Endodermal cell (in vitro differentiated cells): ENCODE data around the gene FLYWCH1. TPM values are rescaled to one million over a fixed set of nuclear protein-coding genes. Genes with fewer than 3 reads are reported as not detected.
"Not testable (repeated sequence)": the region's sequence is repeated elsewhere in the genome, so short reads cannot be mapped to it uniquely, and the experiment has no call there.

Source experiments
- DNase-seq: peaks from one replicate; pipeline ENCODE4 v3.0.0-alpha.2; 2017
- H3K27ac ChIP-seq: 2 replicates; pipeline ENCODE4 v1.5.1; 2013; ENCODE audit warnings: mild to moderate bottlenecking, low read depth, low read length, moderate library complexity
- H3K27me3 ChIP-seq: 2 replicates; pipeline ENCODE4 v1.6.1; 2013; ENCODE audit warnings: mild to moderate bottlenecking, low read length, moderate library complexity; ENCODE audit not compliant: insufficient read depth, control insufficient read depth, poor library complexity, severe bottlenecking
- H3K36me3 ChIP-seq: 2 replicates; pipeline ENCODE4 v1.7.0; 2013; ENCODE audit warnings: mild to moderate bottlenecking, low read length, moderate library complexity; ENCODE audit not compliant: control insufficient read depth, insufficient read depth
- H3K4me1 ChIP-seq: one replicate; pipeline ENCODE4 v1.7.0; 2013; ENCODE audit warnings: low read length; ENCODE audit not compliant: control insufficient read depth, insufficient read depth
- H3K4me3 ChIP-seq: 2 replicates; pipeline ENCODE4 v1.5.1; 2013; ENCODE audit warnings: mild to moderate bottlenecking, low read length, moderate library complexity
- H3K9ac ChIP-seq: 2 replicates; pipeline ENCODE4 v1.6.1; 2013; ENCODE audit warnings: mild to moderate bottlenecking, low read length, moderate library complexity; ENCODE audit not compliant: poor library complexity, severe bottlenecking; ENCODE audit errors: extremely low read depth
- H3K9me3 ChIP-seq: 2 replicates; pipeline ENCODE4 v1.6.1; 2013; ENCODE audit warnings: mild to moderate bottlenecking, low read length, moderate library complexity; ENCODE audit not compliant: control insufficient read depth
- H3K27ac Mint-ChIP-seq: 2 replicates; pipeline ENCODE4 v1.8.0; 2020; ENCODE audit warnings: mixed read lengths
- H3K27me3 Mint-ChIP-seq: 2 replicates; pipeline ENCODE4 v1.8.0; 2021; ENCODE audit warnings: mild to moderate bottlenecking, mixed read lengths; ENCODE audit not compliant: insufficient read depth
- H3K36me3 Mint-ChIP-seq: 2 replicates; pipeline ENCODE4 v1.8.0; 2020; ENCODE audit warnings: low read depth, mixed read lengths
- H3K4me1 Mint-ChIP-seq: 2 replicates; pipeline ENCODE4 v1.8.0; 2020; ENCODE audit warnings: mixed read lengths
- H3K4me3 Mint-ChIP-seq: 2 replicates; pipeline ENCODE4 v1.8.0; 2020; ENCODE audit warnings: mild to moderate bottlenecking, moderate library complexity, mixed read lengths
- H3K9me3 Mint-ChIP-seq: 2 replicates; pipeline ENCODE4 v1.8.0; 2020; ENCODE audit warnings: mild to moderate bottlenecking, mixed read lengths
- WGBS, 2 experiments: methylation state at CpG; one replicate each; pipeline versions ENCODE4 v1.1.5 to v1.1.7; 2013; ENCODE audit warnings: missing lambda C conversion rate in 2 of 2, mixed read lengths in 1 of 2; ENCODE audit not compliant: insufficient coverage in 1 of 2, insufficient read length in 1 of 2; 5-methylcytosine and 5-hydroxymethylcytosine counted together
- total RNA-seq, 2 donors: library from RNA; stranded (reverse); fragmentation: NEBNext Ultra II Directional in 1 of 2; extraction: Animal tissue kit (Norgen Biotek cat#: 25700) in 1 of 2; gene quantifications; 2 replicates in 1 of 2; 3 replicates in 1 of 2; pipeline ENCODE4 v1.2.1, GENCODE V29; 2021
- TF ChIP-seq, protein P1 (sequence below): fragments of 200-600 bp; sonication (generic); conservative IDR thresholded peaks from 2 replicates; pipeline ENCODE4 v1.5.0; 2021; ENCODE audit warnings: antibody characterized with exemption, mild to moderate bottlenecking

Gene FLYWCH1
- total RNA-seq, 2 donors from 2014 or later: 20.5 to 33.6 TPM

DNA sequence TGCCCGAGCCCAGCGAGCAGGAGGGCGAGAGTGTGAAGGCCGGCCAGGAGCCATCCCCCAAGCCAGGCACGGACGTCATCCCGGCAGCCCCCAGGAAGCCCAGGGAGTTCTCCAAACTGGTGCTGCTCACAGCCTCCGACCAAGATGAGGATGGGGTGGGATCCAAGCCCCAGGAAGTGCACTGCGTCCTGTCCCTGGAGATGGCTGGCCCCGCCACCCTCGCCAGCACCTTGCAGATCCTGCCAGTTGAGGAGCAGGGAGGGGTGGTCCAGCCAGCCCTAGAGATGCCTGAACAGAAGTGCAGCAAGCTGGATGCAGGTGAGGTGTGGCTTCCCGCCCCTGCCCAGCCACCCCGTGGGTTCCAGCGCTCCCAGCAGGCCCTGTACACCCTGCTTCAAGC lies 18.0 kb downstream of the FLYWCH1 start:
- Mint-ChIP-seq H3K4me1 (peaks cover 19% of the 10 kb centered on the region), H3K27me3 (no peaks in the 10 kb centered on the region), H3K4me3 (no peak overlapping the region), H3K36me3 (peaks cover 22% of the 10 kb centered on the region), H3K27ac (no peak overlapping the region), H3K9me3 (peaks cover 12% of the 10 kb centered on the region)
- TF ChIP-seq, protein P1, sequence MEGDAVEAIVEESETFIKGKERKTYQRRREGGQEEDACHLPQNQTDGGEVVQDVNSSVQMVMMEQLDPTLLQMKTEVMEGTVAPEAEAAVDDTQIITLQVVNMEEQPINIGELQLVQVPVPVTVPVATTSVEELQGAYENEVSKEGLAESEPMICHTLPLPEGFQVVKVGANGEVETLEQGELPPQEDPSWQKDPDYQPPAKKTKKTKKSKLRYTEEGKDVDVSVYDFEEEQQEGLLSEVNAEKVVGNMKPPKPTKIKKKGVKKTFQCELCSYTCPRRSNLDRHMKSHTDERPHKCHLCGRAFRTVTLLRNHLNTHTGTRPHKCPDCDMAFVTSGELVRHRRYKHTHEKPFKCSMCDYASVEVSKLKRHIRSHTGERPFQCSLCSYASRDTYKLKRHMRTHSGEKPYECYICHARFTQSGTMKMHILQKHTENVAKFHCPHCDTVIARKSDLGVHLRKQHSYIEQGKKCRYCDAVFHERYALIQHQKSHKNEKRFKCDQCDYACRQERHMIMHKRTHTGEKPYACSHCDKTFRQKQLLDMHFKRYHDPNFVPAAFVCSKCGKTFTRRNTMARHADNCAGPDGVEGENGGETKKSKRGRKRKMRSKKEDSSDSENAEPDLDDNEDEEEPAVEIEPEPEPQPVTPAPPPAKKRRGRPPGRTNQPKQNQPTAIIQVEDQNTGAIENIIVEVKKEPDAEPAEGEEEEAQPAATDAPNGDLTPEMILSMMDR: no peak
- DNase-seq: no peak
- H3K27me3 ChIP-seq: no peaks in the 10 kb centered on the region
- no peak overlapping the region for H3K9ac ChIP-seq
- H3K4me1 ChIP-seq: peaks cover 6% of the 10 kb centered on the region
- H3K4me3 ChIP-seq: no peak overlapping the region
- 94% methylated on average over 12 to 14 of the region's 14 CpGs for WGBS, 2 experiments
- H3K27ac ChIP-seq: no peak overlapping the region
- peaks cover 9% of the 10 kb centered on the region for H3K9me3 ChIP-seq
- peaks cover 9% of the 10 kb centered on the region for H3K36me3 ChIP-seq

DNA sequence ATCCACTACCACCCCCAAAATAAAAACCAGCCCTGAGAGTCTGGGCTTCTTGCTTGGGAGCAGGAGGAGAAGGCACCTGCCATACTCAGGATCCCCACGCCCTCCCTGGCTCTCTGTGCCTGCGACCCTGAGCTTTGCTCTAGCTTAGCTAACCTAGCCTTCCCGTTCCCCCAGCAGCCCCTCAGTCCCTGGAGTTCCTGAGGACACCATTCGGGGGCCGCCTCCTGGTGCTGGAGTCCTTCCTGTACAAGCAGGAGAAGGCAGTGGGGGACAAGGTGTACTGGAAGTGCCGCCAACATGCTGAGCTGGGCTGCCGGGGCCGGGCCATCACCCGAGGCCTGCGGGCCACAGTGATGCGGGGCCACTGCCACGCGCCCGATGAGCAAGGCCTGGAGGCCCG lies 18.5 kb downstream of the FLYWCH1 start:
- peaks cover 12% of the 10 kb centered on the region for H3K9me3 Mint-ChIP-seq
- H3K4me3 Mint-ChIP-seq: no peak overlapping the region
- H3K36me3 ChIP-seq: peaks cover 9% of the 10 kb centered on the region
- H3K27ac ChIP-seq: no peak overlapping the region
- no peaks in the 10 kb centered on the region for H3K27me3 Mint-ChIP-seq
- H3K4me1 Mint-ChIP-seq: peaks cover 19% of the 10 kb centered on the region
- no peak overlapping the region for H3K27ac Mint-ChIP-seq
- peaks cover 22% of the 10 kb centered on the region for H3K36me3 Mint-ChIP-seq
- WGBS, 2 experiments: 96 to 98% methylated on average over 9 to 15 of the region's 15 CpGs
- H3K4me1 ChIP-seq: peaks cover 6% of the 10 kb centered on the region
- H3K4me3 ChIP-seq: no peak overlapping the region
- H3K9me3 ChIP-seq: peaks cover 9% of the 10 kb centered on the region
- no peak for DNase-seq
- TF ChIP-seq, protein P1: no peak
- H3K27me3 ChIP-seq: no peaks in the 10 kb centered on the region
- no peak overlapping the region for H3K9ac ChIP-seq

DNA sequence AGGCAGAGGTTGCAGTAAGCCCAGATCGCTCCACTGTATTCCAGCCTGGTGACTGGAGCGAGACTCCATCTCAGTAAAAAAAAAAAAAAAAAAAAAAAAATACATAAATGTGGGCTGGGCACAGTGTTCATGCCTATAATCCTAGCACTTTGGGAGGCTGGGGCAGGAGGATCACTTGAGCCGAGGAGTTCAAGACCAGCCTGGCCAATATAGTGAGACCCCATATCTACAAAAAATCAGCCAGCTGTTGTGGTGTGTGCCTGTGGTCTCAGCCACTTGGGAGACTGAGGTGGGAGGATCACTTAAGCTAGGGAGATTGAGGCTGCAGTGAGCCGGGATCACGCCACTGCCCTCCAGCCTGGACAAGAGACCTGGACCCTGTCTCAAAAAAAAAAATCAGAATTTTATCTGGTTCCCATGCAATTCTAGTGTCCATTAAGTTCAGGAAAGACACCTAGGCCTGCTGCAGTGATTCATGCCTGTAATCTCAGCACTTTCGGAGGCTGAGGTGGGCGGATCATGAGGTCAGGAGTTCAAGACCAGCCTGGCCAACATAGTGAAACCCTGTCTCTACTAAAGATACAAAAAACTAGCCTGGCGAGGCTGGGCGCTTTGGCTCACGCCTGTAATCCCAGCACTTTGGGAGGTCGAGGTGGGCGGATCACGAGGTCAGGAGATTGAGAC lies 19.6 kb downstream of the FLYWCH1 start:
- H3K4me1 Mint-ChIP-seq: peaks cover 15% of the 10 kb centered on the region
- peaks cover 27% of the 10 kb centered on the region for H3K36me3 Mint-ChIP-seq
- peaks cover 12% of the 10 kb centered on the region for H3K9me3 Mint-ChIP-seq
- H3K4me3 ChIP-seq, H3K27me3 Mint-ChIP-seq, H3K4me3 Mint-ChIP-seq, H3K9ac ChIP-seq, H3K27me3 ChIP-seq, DNase-seq, H3K9me3 ChIP-seq, H3K36me3 ChIP-seq, H3K4me1 ChIP-seq, H3K27ac ChIP-seq, H3K27ac Mint-ChIP-seq: not testable (repeated sequence)
- 95 to 96% methylated on average over 9 to 13 of the region's 13 CpGs for WGBS, 2 experiments
